Activated T-cell treated with anti-CD3 and anti-CD28 coated beads for 48 hours (primary cell): ENCODE data around the gene PEMT.
A peak's percentile ranks its signal among the peaks of the same experiment; 100 is the strongest.
"Not testable (repeated sequence)": the region's sequence is repeated elsewhere in the genome, so short reads cannot be mapped to it uniquely, and the experiment has no call there.

Experiments used
- DNase-seq: peaks from one replicate; pipeline ENCODE4 v3.0.0-alpha.2; 2020; ENCODE audit warnings: low read depth

PEMT gene, protein sequence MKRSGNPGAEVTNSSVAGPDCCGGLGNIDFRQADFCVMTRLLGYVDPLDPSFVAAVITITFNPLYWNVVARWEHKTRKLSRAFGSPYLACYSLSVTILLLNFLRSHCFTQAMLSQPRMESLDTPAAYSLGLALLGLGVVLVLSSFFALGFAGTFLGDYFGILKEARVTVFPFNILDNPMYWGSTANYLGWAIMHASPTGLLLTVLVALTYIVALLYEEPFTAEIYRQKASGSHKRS

DNA sequence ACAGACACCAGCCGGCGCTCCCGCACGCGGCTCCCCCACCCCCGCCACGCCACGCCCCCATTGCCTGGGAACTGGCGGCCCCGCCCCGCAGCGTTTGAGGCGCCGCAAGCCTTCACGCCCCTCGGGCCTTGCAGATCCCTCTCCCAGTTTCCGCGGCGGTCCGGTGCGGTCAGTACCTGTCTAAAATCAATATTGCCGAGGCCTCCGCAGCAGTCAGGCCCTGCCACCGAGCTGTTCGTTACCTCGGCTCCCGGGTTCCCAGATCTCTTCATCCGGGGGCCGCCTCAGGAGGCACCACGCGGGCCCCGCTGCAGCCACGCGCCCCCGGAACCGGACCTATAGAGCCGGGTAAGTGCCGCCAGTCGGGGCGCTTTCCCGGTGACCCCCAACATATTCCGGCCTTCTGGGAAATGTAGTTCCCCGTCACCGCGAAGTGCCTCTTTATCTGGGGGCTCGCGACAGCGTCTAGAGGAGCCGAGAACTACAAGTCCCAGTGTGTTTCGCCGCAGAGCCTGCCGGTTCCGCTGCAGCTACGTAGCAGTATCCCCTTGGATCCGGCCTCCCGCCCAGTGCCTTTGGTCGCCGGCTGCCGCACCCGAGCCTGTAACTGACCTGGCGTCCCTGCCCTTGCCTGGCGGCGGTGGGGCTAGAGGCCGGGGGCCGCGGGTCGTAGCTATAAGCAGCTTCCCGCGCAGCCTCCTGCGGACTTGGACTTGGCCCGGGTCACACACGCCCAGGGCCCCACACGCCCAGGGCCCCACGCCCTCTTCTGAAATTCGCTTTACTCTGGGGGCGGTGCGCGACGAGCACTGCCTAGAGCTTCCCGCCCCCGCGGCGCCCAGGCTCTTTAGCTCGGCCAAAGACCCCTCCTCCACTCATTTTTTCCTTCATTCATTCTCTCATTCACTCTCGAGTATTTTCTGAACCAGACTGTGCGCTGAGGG, at the start of gene PEMT:
PEMT (minus strand) TSS at position 354 of the 944 bp plus-strand sequence; CDS start at position 272, 82 bp downstream.
- peak; percentile 88 for DNase-seq

DNA sequence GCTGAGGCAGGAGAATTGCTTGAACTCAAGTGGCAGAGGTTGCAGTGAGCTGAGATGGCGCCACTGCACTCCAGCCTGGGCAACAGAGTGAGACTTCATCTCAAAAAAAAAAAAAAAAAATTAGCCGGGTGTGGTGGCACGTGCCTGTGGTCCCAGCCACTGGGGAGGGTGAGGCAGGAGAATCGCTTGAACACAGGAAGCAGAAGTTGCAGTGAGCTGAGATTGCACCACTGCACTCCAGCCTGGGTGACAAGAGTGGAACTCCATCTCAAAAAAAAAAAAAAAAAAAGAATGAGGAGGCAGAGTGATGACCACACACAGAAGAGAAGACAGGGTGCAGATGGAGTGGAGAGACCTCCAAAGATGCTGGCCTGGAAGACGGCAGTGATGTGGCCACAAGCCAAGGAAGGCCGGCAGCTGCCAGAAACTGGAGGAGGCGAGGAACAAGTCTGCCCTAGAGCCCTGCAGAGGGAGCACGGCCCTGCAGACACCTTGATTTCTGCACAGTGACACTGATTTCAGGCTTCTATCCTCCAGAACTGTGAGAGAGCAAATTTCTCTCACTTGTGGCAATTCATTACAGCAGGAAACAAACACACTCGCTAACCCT, 48.3 kb upstream of the PEMT start:
- DNase-seq, result not testable (repeated sequence)

DNA sequence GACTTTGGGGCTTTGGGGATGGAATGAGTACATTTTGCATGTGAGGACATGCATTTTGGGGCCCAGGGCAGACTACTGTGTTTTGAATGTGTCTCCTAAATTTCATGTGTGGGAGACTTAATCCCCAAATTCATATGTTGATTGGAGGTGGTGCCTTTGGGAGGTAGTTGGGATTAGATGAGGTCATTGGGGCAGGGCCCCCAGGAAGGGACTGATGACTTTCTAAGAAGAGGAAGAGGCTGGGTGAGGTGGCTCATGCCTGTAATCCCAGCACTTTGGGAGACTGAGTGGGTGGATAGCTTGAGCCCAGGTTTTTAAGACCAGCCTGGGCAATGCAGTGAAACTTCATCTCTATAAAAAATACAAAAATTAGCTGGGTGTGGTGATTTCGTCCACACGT, 47.0 kb upstream of the PEMT start:
- no peak for DNase-seq

DNA sequence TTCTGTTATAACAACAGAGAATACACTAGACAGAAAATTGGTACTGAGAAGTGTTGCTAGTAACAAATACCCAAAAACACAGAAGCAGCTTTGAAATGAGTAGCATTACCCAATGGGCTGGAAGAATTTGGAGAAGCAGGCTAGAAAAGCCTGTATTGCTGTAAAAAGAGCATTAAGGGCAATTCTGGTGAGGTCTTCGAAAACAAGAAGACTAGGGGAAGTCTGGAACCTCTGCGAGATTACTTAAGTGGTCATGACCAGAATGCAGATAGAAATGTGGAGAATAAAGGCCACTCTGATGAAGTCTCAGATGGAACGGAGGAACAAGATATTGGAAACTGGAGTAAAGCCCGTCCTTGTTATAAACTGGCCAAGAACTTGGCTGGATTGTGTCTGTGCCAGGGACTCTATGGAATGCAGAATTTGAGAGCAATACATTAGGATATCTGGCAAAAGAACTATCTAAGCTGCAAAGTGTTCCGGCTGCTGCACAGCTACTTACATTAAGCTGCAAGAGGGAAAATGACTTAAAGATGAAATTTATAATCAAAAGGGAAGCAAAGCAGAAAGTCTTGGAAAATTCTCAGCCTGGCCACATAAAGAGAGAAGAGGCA, 44.9 kb upstream of the PEMT start:
- DNase-seq, result no peak

DNA sequence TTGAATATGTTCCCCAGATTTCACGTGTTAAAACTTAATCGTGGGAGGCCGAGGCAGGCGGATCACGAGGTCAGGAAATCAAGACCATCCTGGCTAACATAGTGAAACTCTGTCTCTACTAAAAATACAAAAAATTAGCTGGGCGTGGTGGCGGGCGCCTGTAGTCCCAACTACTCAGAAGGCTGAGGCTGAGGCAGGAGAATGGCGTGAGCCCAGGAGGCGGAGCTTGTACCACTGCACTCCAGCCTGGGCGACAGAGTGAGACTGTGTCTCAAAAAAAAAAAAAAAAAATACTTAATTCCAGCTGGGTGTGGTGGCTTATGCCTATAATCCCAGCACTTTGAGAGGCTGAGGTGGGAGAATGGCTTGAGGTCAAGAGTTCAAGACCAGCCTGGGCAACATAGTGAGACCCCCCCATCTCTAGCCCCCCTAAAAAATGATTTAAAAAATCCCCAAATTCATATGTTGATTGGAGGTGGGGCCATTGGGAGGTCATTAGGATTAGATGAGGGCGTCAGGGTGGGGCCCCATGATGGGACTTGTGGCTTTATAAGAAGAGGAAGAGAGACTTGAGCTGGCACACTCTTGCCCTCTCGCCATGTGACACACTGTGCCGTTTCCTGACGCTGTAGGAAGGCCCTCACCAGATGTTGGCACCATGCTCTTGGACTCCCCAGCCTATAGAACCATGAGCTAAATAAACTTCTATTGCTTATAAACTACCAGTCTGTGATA, 44.2 kb upstream of the PEMT start:
- DNase-seq, result not testable (repeated sequence)

DNA sequence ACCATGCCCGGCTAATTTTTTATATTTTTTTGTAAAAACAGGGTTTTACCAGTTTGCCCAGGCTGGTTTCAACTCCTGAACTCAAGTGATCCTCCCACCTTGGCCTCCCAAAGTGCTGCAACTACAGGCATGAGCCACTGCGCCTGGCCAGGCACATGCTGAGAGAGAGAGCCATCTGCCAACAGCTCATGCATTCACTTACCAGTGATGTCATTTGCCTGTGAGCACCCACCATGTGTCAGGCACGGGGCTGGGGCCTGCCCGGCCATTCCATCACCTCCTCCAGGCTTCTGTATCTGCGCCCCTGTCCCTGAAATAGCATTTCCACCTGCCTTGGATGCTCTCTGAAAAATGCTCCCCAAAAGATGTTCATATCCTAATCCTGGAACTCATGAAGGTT, 43.6 kb upstream of the PEMT start:
- DNase-seq, result no peak

DNA sequence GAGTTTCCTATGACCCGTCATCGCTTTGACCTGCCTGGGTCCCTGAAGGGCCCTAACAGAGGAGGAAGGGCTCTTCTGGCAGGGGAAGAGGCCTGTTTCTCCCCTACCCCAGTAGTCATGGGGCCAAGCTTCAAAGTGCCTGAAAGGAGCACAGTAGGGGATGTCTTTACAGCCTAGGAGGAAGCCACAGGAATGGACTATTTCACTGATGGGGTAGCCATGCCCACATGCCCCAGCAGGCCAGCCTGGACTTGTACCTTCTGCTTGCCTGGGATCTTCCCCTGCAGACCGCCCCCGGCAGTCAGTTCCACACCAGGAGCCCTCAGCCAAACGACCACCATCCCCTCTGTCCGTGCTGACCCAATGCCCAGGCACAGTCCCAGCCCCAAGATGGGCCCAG, 41.8 kb upstream of the PEMT start:
- no peak for DNase-seq

DNA sequence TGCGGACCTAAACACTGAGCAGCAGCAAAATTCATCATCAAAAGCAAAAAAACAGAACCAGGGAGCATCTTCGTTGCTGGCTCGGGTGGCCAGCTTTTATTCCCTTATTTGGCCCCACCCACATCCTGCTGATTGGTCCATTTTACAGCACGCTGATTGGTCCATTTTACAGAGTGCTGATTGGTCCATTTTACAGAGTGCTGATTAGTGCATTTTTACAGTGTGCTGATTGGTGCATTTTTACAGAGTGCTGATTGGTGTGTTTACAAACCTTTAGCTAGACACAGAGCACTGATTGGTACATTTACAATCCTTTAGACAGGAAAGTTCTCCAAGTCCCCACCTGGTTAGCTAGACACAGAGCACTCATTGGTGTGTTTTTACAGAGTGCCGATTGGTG, 41.2 kb upstream of the PEMT start:
- DNase-seq, result not testable (repeated sequence)

DNA sequence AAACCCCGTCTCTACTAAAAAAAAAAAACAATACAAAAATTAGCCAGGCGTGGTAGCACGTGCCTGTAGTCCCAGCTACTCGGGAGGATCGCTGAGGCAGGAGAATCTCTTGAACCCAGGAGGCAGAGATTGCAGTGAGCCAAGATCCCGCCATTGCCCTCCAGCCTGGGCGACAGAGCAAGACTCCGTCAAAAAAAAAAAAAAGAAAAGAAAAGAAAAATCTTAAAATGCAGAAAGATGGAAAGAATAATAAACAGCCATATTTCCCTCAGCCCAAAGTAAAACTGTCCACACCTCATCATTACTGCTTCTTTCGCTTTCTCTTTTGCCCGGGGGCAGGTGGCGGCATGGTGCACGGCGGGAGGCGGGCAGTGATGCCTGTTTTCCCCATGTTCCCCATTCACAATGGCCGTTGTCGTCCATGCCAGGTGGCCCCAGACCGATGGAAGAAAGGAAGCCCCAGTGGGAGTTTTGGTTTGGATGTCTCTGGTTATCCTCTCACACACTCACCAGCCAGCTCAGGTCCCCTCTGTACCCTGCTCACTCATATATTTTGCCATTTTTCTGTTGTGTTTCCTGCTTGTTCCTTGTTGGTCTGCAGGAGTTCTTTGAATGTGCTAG, 37.0 kb upstream of the PEMT start:
- DNase-seq, result peak; percentile 27

DNA sequence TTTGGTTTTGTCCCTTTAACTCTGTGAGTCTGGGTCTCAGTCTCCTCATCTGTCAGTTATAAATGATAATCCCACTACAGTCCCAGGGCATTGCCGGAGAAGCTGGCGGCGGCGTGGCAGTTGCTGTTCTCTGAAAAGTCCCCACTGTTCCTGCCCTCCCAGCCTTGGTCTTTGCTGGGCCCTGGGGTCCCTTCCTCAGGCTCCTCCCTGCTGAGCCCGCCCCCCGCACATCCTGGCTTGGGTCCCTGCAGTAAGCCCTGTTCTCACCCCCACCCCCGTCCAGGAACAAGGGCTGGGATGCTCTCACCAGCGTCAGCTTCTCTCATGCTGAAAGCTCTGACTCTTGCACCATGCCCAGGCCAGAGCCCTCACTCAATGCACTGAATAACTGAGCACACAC, 35.3 kb upstream of the PEMT start:
- no peak for DNase-seq

DNA sequence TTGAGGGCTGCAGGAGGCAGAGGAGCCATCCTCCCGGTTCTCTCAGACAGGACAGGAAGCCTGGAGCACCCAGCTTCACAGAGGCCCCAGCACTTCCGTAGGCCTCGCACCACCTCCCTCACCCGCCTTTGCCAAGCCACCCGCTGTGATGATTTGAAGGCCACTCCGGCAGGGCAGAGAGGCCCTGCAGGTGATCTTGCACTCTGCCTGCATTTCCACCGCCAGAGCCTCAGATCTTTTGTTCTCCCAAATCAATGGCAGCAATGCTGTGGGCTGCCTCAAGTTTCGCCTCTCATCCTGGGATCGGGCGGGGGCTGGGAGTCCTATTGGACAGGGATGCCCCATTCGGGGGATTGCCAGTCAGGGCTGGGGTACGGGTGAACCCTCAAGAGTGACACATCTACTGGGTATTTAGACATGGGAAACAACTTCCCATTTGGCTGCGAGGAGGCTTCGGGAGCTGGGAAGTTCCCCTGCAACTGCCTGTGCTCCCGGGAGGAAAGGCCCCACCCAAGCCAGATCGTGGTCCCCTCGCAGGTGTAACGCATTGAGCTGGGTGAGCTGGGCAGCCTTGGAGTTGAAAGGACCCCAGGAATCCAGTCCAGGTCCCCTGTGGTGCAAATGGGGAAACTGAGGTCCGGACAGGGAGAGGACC, 34.8 kb upstream of the PEMT start:
- DNase-seq, result no peak

DNA sequence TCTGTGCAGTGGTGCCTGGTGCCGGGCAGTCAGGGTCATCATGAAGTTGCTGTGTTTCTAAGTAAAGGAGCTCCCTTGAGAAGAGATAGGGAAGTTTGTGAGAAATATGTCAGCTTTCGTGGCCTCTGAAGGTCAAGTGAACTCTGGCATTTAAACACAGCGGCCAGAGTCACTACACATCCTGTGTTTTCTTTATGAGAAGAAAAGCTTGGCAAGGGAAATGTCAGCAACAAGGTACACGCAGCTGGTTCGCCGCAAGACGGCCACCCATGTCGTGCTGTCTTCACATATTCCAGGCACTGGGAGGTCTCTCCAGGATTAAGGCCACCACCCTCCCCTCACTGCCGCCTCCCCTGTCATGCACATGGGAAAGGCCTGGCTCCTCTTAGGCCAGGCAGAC, 33.2 kb upstream of the PEMT start:
- DNase-seq, result no peak

DNA sequence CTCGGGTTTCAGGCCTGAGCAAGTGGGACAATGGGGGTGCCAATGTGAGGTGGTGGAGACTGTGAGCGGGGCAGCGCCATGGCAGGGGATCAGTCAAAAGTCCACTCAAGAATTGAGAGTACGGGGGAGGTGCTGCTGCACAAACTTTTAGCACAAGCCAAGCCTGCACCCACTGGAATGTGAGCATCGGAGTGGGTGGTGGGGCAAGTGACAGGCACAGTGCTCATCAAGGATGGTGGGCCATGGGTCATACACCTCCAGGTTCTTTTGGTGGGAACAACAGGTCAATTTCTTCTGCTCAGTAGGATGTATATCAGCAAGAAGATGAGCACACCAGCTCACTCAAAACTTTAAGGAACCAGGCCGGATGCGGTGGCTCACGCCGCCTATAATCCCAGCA, 32.4 kb upstream of the PEMT start:
- no peak for DNase-seq

DNA sequence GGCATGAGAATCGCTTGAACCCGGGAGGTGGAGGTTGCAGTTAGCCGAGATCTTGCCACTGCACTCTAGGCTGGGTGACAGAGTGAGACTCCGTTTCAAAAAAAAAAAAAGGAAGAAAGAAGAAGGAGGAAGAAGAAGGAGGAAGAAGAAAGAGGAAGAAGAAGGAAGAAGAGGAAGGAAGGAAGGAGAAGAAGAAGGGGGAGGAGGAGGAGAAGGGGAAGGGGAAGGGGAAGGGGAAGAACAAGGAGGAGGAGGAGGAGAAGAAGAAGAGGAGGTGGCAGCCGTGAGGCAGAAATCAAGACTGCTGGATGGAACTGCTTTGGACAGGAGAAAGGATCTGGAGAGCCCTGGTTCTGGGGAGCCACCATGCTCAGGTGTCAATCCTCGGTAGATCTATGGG, 29.7 kb upstream of the PEMT start:
- DNase-seq, result no peak

DNA sequence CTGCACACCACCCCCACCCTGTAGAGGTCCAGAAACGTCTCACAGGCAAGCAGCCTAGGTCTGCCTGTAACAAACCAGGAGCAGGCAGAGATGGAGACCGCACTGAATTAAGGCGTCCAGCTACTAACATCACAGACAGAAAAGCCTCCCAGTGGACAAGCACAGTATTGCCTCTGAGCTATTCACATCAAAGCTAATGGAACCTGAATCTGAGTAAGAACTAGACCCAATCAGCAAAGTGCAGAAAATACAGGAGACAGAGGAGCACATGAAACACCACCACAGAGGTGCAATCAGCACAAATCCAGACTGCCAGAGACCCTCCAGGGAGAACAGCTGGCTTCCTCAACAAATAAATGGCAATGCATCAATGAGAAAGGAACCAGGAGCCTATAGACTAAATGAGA, 22.2 kb upstream of the PEMT start:
- peak; percentile 27 for DNase-seq

DNA sequence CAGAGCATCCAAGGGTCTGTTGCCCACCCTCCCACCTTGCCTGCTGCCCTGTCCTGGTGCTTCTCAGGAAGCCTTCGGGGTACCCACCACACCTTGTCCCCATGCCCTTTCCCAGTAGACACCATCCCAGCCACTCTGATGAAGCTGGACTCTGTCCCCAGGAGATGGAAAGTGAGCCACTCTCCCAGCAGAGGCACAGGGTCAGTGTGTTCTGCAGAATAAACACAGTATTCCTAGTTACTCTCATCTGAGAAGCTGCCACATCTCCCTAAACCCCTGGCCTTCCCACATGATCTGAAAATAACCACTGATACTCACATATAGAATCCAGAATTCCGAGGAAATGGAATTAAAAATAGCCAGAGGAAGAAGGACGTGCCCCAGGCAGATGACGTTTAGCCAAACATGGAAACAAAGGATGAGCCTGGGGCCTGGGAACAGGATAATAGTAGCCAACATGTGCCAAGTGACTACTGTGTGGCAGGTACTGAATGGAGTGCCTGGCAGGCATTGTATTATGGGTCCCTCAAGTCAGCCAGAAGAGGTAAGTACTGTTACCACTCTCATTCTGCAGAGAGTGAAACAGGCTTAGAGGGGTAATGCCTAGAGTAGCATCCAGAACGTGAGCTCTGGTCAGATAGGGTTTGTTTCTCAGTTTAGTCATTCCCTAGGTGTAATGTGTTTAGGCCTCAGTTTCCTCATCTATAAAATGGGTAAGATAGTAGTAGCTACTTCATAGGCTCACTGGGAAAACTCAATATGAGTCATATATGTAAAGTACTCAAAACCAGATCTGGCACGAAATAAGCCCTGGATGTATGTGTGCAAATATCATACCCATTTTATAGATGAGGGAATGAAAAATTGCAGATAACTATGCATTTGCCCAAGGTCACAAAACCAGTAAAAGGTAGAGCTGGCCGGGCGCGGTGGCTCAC, 20.8 kb upstream of the PEMT start:
- DNase-seq, result no peak

DNA sequence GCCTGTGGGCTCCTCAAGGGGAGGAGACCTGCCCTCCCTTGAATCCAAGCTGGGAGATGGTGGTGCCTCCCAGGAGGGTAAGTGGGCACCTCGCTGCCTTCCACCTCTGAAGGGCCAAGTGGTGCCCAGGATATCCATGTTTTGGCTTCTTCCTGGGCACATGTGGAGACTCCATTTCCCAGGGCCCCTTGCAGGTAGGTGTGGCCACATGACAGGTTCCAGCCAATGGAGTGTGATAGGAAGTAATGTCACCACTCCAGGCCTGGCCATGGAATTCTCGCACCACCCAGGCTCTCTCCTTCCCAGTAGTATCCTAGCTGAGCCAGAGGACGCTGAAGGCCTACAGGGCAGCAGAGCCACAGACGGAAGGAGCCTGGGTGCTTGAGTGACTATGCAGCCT, 17.6 kb upstream of the PEMT start:
- DNase-seq, result no peak

DNA sequence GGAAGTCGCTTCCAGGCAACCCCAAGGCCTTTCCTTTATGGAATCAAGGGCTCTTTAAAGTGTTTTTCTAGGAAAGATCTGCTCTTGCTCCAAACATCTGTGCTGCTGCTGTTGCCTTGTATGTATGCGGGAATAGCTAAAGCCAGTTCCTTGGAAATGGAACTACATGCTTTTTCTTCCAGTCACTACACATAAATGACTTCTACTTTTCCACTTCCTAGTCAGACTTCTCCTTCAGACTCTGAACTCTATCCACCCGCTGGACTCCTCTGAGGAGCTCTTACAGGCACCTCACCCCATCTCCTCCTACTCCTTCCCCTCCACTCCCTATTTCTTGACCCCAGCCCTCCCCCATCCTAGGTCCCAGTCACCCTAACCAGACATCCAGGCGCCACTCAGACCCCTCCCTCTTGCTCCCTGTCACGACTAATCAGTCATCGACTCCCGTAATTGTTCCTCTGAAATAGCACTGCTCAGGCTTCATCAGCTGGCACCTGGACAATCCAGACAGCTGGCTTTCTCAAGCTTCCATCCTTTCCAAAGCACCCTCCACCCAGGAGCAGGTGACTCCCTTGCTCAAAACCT, 15.0 kb upstream of the PEMT start:
- no peak for DNase-seq

DNA sequence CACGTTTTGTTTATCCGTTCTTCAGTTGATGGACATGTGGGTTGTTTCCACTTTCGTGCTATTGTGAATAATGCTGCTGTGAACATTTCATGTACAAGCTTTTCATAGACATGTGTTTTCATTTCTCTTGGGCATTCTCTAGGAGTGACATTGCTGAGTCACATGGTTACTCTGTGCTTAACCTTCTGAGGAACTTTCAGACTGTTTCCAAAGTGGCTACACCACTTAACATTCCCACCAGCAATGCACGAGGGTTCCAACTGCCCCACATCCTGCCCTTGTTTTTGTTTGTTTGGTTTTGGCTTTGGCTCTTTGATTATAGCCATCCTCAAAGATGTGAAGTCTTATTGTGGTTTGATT, 14.2 kb upstream of the PEMT start:
- DNase-seq, result no peak
